Skeletal muscle cell (primary cell): ENCODE measurements around the gene GPR31.
"Not testable (repeated sequence)": the region's sequence is repeated elsewhere in the genome, so short reads cannot be mapped to it uniquely, and the experiment has no call there.

Experiments used
- DNase-seq: peaks from one replicate; pipeline ENCODE4 v3.0.0-alpha.2; 2010; ENCODE audit warnings: low read depth
- H3K4me3 ChIP-seq: 2 replicates; pipeline ENCODE4 v1.5.1; 2011; ENCODE audit warnings: low read depth, mild to moderate bottlenecking, control low read depth, low read length, moderate library complexity

Gene GPR31

GRCh38 chr6:167169867-167170266 is 12.1 kb upstream of the GPR31 start:
- not testable (repeated sequence) for DNase-seq, H3K4me3 ChIP-seq

DNA sequence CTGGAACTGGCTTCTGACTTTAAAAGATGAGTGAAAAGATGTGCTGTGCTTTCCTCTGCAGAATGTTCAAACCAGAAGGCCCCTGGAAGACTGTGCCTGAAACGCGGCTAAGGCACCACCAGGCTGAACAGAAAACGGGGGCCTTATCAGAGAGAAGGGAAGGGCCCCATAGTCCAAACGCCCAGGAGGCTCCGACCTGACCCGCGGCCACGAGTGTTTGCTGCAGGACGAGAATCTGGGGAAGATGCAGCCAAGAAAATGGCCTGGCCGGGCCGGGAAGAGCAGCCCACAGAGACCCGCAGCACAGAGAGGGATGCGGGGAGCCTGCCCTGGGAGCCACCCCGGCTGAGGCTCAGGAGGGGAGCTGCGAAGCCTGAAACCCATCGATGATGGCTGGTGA is 10.5 kb upstream of the GPR31 start:
- not testable (repeated sequence) for H3K4me3 ChIP-seq, DNase-seq

DNA sequence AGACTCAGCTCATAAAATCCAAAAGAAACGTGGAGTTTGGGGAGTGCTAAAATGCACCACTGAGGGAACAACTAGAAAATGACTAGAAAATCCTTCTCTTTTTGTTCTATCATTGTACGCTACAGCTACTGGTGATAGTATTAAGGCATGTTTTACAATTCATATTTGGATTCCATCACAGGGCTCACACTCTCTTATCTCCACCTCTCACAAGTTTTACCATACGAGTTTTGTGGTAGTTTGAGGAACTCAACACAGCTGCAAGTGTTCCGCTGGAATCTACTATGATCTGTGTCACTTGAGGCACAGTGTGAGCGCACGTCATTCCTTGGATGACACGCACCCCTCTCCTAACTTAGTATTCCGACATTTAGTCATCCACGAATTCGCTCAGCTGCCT is 9.9 kb upstream of the GPR31 start:
- not testable (repeated sequence) for DNase-seq, H3K4me3 ChIP-seq

GRCh38 chr6:167165858-167166471 is 8.2 kb upstream of the GPR31 start:
- H3K4me3 ChIP-seq: no peak overlapping the region
- DNase-seq: no peak

- H3K4me3 ChIP-seq: no peak overlapping the region
Observed at GRCh38 chr6:167164261-167164660, 6.5 kb upstream of the GPR31 start.

DNA sequence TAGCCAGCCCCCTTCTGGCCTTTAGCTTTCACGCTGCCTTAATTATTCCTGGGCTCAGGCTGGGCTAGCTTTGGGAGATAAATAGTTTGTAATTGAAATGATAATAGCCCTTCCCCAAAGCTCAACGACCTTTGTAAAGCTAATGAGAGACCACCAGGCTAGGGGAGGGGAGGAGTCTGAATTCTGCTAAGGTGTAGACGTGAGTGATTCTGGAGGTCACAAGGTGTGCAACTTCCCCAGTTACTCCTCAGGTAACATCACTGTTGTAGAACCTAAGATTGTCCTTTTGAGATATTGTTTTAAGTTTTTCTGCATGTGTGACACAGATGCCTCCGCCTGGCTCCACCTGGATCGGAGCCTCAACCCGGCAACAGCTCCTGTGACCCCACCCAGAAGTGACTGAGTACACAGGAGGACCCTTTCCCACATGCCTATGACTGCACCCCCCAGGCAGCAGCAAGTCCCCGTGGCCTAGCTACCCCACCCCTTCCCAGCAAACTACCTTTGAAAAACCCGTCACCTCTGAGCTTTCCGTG is 5.8 kb upstream of the GPR31 start:
- no peak overlapping the region for H3K4me3 ChIP-seq
- no peak for DNase-seq

More at GRCh38 chr6:167164261-167164660, 6.5 kb upstream of the GPR31 start:
- DNase-seq: no peak

DNA sequence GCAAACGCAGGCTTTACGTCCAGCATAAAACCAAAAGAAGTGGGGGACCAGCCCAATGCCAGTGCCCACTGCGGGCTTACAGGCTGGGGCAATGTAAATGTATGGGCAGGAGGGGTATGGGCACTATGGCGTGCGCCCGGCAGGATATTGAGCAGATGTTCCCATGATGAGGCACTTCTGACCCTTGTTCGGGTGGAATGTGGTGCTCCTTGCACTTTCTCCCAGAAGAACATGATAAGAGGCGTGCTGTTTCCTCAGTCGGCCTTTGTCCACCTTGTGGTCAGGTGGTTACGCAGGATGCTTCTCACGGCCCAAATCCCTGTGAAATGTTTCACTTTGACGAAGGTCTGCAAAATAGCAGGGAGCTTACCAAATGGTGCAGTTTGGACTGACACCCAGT is 4.8 kb upstream of the GPR31 start:
- DNase-seq: no peak
- H3K4me3 ChIP-seq: no peak overlapping the region

GRCh38 chr6:167161851-167162467 is 4.2 kb upstream of the GPR31 start:
- no peak for DNase-seq
- H3K4me3 ChIP-seq: no peak overlapping the region

GRCh38 chr6:167157414-167157813 is 366 bp downstream of the GPR31 start:
- DNase-seq: no peak
- no peak overlapping the region for H3K4me3 ChIP-seq

GRCh38 chr6:167154895-167155294 is 2.9 kb downstream of the GPR31 start:
- H3K4me3 ChIP-seq: no peak overlapping the region
- DNase-seq: no peak

- DNase-seq: no peak
- no peak overlapping the region for H3K4me3 ChIP-seq
Observed at GRCh38 chr6:167154291-167154690, 3.5 kb downstream of the GPR31 start.

DNA sequence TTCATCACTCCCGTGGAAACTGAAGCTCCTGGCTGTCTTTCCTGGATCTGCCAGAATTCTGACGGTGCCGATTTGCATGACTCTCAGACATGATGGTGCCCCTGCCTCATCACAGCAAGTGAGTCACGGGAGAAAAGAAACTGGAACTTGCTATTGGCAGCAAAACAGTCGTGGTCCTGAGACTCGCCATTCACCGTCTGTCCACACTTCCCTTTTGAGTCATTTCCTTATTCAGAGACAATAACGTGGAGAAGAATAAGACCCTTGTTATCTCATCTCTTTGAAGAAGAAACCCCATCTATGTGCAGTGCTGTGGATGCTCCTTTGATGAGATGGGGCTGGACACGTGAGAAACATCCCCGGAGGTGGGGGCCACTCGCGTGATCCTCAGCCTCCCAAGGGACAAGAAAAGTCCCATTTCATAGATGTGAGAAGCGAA is 4.2 kb downstream of the GPR31 start:
- DNase-seq: no peak
- H3K4me3 ChIP-seq: no peak overlapping the region

DNA sequence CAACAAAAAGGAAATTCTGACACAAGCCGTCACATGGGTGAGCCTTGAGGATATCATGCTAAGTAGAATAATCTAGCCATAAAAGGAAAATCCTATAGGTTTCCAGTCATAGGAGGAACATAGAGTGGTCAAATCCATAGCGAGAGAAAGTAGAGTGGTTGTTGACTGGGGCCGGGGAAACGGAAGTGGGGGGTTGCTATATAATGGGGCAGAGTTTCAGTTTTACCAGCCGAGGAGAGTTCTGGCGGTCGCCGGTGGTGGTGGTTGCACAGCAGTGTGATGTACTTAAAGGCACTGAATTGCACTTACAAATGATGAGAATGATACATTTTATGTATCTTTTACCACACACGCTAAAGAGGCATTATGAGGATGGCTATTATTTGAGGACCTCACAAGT is 4.9 kb downstream of the GPR31 start:
- no peak overlapping the region for H3K4me3 ChIP-seq
- DNase-seq: no peak

DNA sequence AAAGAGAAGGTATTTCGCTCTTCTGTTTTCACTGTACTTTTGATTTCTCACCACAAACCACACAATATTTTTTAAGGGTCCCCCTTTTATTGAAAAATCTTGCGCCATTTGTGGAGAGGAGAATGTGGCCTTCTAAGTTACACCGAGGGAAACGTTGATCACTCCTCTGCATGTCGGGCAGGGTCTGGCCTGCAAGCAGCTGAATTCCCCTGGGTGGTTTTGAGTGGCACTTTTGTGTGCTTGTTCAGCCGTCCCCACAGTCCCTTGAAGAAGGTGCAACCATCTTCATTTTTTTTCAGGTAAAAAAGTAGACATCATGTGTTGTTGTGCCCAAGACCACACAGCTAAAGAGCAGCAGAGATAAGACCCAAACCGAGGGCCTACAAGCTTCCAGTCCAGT is 6.1 kb downstream of the GPR31 start:
- no peak overlapping the region for H3K4me3 ChIP-seq
- DNase-seq: no peak

GRCh38 chr6:167150941-167151549 is 6.7 kb downstream of the GPR31 start:
- no peak overlapping the region for H3K4me3 ChIP-seq
- no peak for DNase-seq

- DNase-seq: no peak
- H3K4me3 ChIP-seq: no peak overlapping the region
Observed at GRCh38 chr6:167148997-167149396, 8.8 kb downstream of the GPR31 start.

DNA sequence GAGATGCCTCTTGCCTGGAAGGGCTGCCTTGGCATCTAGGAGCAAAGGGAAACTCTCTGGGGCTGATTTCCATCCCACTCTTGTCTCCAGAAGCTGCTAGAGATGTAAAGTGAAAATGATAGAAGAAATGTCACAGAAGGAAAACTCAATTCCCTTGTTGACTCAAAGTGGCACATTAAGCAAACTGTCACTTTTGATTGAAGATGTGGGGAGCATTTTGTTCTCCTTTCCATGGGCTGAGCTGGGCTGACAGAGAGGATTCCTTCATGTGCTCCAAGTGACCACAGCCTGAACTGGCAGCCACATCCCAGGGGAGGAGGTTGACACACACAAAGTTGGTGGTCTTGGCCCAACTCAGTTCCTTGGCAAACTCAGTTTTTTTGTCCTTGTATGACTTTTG is 9.8 kb downstream of the GPR31 start:
- no peak for DNase-seq

DNA sequence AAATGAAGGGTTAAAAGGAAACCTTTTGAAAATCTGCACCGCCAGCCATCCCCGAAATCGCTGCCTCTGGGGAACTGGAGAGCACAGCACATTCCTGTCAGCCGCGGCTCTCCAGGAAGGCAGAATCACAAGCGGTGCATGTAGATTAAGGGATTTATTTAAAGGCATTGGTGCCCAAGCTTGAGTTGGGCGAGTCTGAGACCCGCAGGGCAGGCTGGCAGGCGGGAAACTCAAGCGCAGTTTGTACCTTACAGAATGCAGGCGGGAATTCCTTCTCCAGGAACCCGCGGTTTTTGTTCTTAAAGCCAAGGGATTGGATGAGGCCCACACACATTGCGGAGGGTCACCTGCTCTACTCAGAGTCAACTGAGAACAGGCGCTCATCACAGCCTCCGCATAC is 10.8 kb downstream of the GPR31 start:
- DNase-seq: no peak
- no peak overlapping the region for H3K4me3 ChIP-seq

More for the DNA sequence above, 9.8 kb downstream of the GPR31 start:
- no peak overlapping the region for H3K4me3 ChIP-seq

GRCh38 chr6:167146135-167146534 is 11.6 kb downstream of the GPR31 start:
- DNase-seq: no peak
- no peak overlapping the region for H3K4me3 ChIP-seq

DNA sequence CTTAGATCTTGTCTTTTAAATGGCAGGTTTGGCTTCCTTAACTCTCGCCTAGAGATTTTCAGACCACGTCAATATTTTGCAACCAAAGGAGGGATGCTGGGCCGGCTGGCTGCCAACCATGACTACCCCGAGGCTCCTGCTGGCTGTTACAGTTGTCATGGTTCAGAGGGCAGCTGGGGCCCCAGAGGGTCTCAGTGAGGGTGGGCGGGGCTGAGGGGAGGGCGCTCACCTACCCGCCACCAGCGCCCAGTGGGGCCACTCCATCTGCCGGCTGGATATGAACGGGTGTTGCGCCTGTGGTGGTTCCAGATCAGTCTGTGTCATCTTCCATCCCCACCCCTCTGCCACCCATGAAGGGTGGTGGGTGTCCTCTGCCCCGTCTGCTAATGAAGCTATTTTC is 12.3 kb downstream of the GPR31 start:
- H3K4me3 ChIP-seq: no peak overlapping the region
- no peak for DNase-seq

- H3K4me3 ChIP-seq: no peak overlapping the region
Observed at GRCh38 chr6:167143041-167143440, 14.7 kb downstream of the GPR31 start.

More at GRCh38 chr6:167143041-167143440, 14.7 kb downstream of the GPR31 start:
- no peak for DNase-seq
